HepG2 (cell line): ENCODE results near the gene TOP1. TPM values are rescaled to one million over a fixed set of nuclear protein-coding genes. Genes with fewer than 3 reads are reported as not detected.

Source experiments
- CBX1 ChIP-seq: IDR thresholded peaks from one replicate; pipeline ENCODE4 v1.6.1; 2016; ENCODE audit warnings: antibody characterized with exemption, low read depth
- FOSL2 ChIP-seq: sonication (generic); formaldehyde crosslinking; IDR thresholded peaks from 2 replicates; pipeline ENCODE4 v1.4.0; 2020; ENCODE audit warnings: missing genetic modification reagents
- FOXO1 ChIP-seq: sonication (generic); formaldehyde crosslinking; IDR thresholded peaks from 2 replicates; pipeline ENCODE4 v1.4.0; 2020; ENCODE audit warnings: missing genetic modification reagents
- HIVEP1 ChIP-seq: sonication (generic); formaldehyde crosslinking; IDR thresholded peaks from 2 replicates; pipeline ENCODE4 v1.4.0; 2020; ENCODE audit warnings: mild to moderate bottlenecking, missing genetic modification reagents
- HNF4A ChIP-seq: sonication (generic); formaldehyde crosslinking; IDR thresholded peaks from 2 replicates; pipeline ENCODE4 v1.4.0; 2020; ENCODE audit warnings: missing genetic modification reagents
- KAT7 ChIP-seq: IDR thresholded peaks from 2 replicates; pipeline ENCODE4 v1.6.1; 2018; ENCODE audit warnings: borderline replicate concordance, missing compliant biosample characterization
- KLF15 ChIP-seq: sonication (generic); formaldehyde crosslinking; IDR thresholded peaks from 2 replicates; pipeline ENCODE4 v1.8.1; 2023; ENCODE audit warnings: borderline replicate concordance, mild to moderate bottlenecking, inconsistent platforms, missing genetic modification reagents, mixed read lengths
- KLF16 ChIP-seq, 2 experiments: sonication (generic) in 1 of 2; formaldehyde crosslinking in 1 of 2; IDR thresholded peaks; 2 replicates each; pipeline versions ENCODE4 v1.6.1 to v1.8.0; 2016 to 2023; ENCODE audit warnings: missing genetic modification reagents in 2 of 2, missing compliant biosample characterization in 1 of 2
- MAFK ChIP-seq, 2 experiments: IDR thresholded peaks in 1 of 2; conservative IDR thresholded peaks in 1 of 2; 2 replicates each; pipeline ENCODE4 v1.6.1; 2011; ENCODE audit warnings: improper control_type of control experiment in 2 of 2, low read length in 2 of 2
- NR2F1 ChIP-seq, 2 experiments: fragments of 450-650 bp in 1 of 2; formaldehyde crosslinking in 1 of 2; IDR thresholded peaks; 2 replicates each; pipeline versions ENCODE4 v1.5.0 to v1.6.1; 2016 to 2020; ENCODE audit warnings: mild to moderate bottlenecking in 1 of 2, missing compliant biosample characterization in 1 of 2, missing genetic modification reagents in 1 of 2, moderate library complexity in 1 of 2
- PHF5A ChIP-seq: IDR thresholded peaks from one replicate; pipeline ENCODE4 v1.6.1; 2018; ENCODE audit warnings: low read depth, missing genetic modification reagents; ENCODE audit not compliant: unreplicated experiment
- RARA ChIP-seq: IDR thresholded peaks from 2 replicates; pipeline ENCODE4 v1.6.1; 2016; ENCODE audit warnings: missing genetic modification reagents, missing compliant biosample characterization
- RFX5 ChIP-seq: IDR thresholded peaks from 2 replicates; pipeline ENCODE4 v1.6.1; 2011; ENCODE audit warnings: low read depth, low read length, improper control_type of control experiment
- RXRB ChIP-seq: IDR thresholded peaks from 2 replicates; pipeline ENCODE4 v1.6.1; 2016; ENCODE audit warnings: borderline replicate concordance, missing genetic modification reagents, missing compliant biosample characterization
- SMAD1 ChIP-seq: sonication (generic); formaldehyde crosslinking; IDR thresholded peaks from 2 replicates; pipeline ENCODE4 v1.4.0; 2020; ENCODE audit warnings: missing genetic modification reagents, low read depth, mild to moderate bottlenecking, borderline replicate concordance
- TEAD3 ChIP-seq: optimal IDR thresholded peaks from 2 replicates; pipeline ENCODE3; 2016; ENCODE audit warnings: borderline replicate concordance
- ZNF367 ChIP-seq: sonication (generic); formaldehyde crosslinking; IDR thresholded peaks from 2 replicates; pipeline ENCODE4 v1.4.0; 2020; ENCODE audit warnings: missing genetic modification reagents, borderline replicate concordance
- ZNF460 ChIP-seq: sonication (generic); formaldehyde crosslinking; IDR thresholded peaks from 2 replicates; pipeline ENCODE4 v1.5.1; 2020; ENCODE audit warnings: missing genetic modification reagents, mild to moderate bottlenecking, borderline replicate concordance
- polyA plus RNA-seq, 8 experiments: library from polyadenylated mRNA; depleted of rRNA in 3 of 8; stranded (reverse) in 7 of 8; unstranded in 1 of 8; fragments of >200 nt; fragmentation: Illumina TruSeq in 4 of 8; extraction: Trizol in 4 of 8; gene quantifications; 2 replicates each; pipeline versions ENCODE4 v1.2.1 to v1.2.3, GENCODE V29; 2011 to 2016; ENCODE audit warnings: low read depth in 4 of 8, missing spikeins in 1 of 8, mixed read lengths in 1 of 8; ENCODE audit not compliant: insufficient read depth in 1 of 8
- total RNA-seq, 5 experiments: library from RNA; depleted of rRNA; stranded (reverse); fragments of >200 nt; fragmentation: Illumina TruSeq; extraction: Trizol; gene quantifications; 2 replicates each; pipeline ENCODE4 v1.2.3, GENCODE V29; 2016; ENCODE audit warnings: low read depth in 1 of 5
- TF ChIP-seq, protein P1 (sequence below): sonication (generic); formaldehyde crosslinking; IDR thresholded peaks from 2 replicates; pipeline ENCODE4 v1.5.0; 2020; ENCODE audit warnings: mild to moderate bottlenecking, missing genetic modification reagents
- TF ChIP-seq, protein P2 (sequence below): sonication (generic); formaldehyde crosslinking; IDR thresholded peaks from 2 replicates; pipeline ENCODE4 v1.5.0; 2020; ENCODE audit warnings: missing genetic modification reagents, mild to moderate bottlenecking, borderline replicate concordance
- TF ChIP-seq, protein P3 (sequence below): sonication (generic); formaldehyde crosslinking; IDR thresholded peaks from 2 replicates; pipeline ENCODE4 v1.4.0; 2020; ENCODE audit warnings: missing genetic modification reagents, low read depth, mild to moderate bottlenecking, borderline replicate concordance
- TF ChIP-seq, protein P4 (sequence below): fragments of 450-650 bp; IDR thresholded peaks from 2 replicates; pipeline ENCODE4 v1.6.1; 2017

TOP1 gene
- total and polyA plus RNA-seq, 2 of the 13 experiments (the other 11 are each of a cell fraction or from before 2014, with no cell fraction given) = 10.2 to 19.4 TPM

DNA sequence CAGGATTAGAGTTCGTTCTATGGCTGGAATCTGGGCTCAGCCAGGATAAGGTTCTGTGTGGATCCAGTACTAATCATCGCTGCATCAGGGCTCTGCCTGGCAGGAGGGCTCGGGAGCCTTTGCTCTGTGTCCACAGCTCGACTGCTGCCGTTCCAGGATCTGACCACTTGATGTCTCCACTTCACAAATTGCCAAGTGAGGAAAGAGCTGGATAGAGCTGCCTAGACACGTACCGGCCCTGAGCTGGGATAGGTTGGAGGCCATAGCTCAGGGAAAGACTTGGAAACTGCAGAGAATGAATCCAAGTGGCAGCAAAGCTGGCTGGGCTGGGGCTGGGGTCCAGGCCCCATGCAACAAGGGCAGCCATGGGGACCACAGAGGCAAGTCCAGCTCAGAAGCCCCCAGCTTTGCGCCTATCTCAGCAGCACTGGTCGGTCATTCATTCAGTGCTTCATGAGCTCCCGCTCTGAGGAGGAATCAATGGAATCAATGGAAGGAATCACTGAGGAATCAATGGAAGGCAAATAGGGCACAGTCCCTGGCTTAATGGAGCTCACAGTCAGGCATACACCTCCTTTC is 38.0 kb upstream of the TOP1 start (continued):
- TF ChIP-seq, protein P1, sequence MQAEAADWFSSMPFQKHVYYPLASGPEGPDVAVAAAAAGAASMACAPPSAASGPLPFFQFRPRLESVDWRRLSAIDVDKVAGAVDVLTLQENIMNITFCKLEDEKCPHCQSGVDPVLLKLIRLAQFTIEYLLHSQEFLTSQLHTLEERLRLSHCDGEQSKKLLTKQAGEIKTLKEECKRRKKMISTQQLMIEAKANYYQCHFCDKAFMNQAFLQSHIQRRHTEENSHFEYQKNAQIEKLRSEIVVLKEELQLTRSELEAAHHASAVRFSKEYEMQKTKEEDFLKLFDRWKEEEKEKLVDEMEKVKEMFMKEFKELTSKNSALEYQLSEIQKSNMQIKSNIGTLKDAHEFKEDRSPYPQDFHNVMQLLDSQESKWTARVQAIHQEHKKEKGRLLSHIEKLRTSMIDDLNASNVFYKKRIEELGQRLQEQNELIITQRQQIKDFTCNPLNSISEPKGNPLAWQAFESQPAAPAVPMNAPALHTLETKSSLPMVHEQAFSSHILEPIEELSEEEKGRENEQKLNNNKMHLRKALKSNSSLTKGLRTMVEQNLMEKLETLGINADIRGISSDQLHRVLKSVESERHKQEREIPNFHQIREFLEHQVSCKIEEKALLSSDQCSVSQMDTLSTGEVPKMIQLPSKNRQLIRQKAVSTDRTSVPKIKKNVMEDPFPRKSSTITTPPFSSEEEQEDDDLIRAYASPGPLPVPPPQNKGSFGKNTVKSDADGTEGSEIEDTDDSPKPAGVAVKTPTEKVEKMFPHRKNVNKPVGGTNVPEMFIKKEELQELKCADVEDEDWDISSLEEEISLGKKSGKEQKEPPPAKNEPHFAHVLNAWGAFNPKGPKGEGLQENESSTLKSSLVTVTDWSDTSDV = no peak
- TF ChIP-seq RARA (CRISPR knock-in tag) (peak; percentile 34; the same call in 1 of the 2 replicates), KAT7 (0 out of 2 replicates have a peak, but pooled peaks have one; percentile 53), CBX1 (peak; percentile 31), MAFK (conservative IDR thresholded peaks at IDR 0.05 in 1 of 2, IDR thresholded peaks at IDR 0.05 in 1 of 2; ENCODE audit: low read length in 2 of 2) (peak in 1 of 2 experiments; percentile 30; a peak in 1 of 4 replicates), PHF5A (CRISPR knock-in tag) (peak; percentile 92), KLF15 (no peak), KLF16 (CRISPR knock-in tag; IDR thresholded peaks at IDR 0.05) (peak in 1 of 2 experiments; percentile 86; a peak in 2 of 4 replicates), FOSL2 (CRISPR knock-in tag) (peak; percentile 68), SMAD1 (peak; percentile 72; the same call in 1 of the 2 replicates), FOXO1 (CRISPR knock-in tag) (peak; percentile 60), ZNF460 (CRISPR knock-in tag) (no peak), HIVEP1 (CRISPR knock-in tag) (0 out of 2 replicates have a peak, but pooled peaks have one; percentile 39), RFX5 (peak; percentile 46; the same call in 1 of the 2 replicates), HNF4A (CRISPR knock-in tag) (peak; percentile 20; the same call in 1 of the 2 replicates), ZNF367 (CRISPR knock-in tag) (no peak), RXRB (peak; percentile 34; the same call in 1 of the 2 replicates), TEAD3 (CRISPR knock-in tag) (peak; percentile 81), NR2F1 (CRISPR knock-in tag; IDR thresholded peaks at IDR 0.05) (no peak)
- TF ChIP-seq, protein P2, sequence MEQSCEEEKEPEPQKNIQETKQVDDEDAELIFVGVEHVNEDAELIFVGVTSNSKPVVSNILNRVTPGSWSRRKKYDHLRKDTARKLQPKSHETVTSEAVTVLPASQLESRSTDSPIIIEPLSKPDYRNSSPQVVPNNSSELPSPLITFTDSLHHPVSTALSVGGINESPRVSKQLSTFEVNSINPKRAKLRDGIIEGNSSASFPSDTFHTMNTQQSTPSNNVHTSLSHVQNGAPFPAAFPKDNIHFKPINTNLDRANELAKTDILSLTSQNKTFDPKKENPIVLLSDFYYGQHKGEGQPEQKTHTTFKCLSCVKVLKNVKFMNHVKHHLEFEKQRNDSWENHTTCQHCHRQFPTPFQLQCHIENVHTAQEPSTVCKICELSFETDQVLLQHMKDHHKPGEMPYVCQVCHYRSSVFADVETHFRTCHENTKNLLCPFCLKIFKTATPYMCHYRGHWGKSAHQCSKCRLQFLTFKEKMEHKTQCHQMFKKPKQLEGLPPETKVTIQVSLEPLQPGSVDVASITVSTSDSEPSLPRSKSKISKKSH = peak; percentile 89
- TF ChIP-seq, protein P3, sequence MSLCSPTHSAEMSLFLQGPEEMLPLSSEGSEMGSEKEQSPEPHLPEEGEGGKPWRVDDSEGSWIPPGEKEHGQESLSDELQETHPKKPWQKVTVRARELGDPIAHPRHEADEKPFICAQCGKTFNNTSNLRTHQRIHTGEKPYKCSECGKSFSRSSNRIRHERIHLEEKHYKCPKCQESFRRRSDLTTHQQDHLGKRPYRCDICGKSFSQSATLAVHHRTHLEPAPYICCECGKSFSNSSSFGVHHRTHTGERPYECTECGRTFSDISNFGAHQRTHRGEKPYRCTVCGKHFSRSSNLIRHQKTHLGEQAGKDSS (CRISPR knock-in tag) = peak; percentile 92; the same call in 1 of the 2 replicates
- TF ChIP-seq, protein P4, sequence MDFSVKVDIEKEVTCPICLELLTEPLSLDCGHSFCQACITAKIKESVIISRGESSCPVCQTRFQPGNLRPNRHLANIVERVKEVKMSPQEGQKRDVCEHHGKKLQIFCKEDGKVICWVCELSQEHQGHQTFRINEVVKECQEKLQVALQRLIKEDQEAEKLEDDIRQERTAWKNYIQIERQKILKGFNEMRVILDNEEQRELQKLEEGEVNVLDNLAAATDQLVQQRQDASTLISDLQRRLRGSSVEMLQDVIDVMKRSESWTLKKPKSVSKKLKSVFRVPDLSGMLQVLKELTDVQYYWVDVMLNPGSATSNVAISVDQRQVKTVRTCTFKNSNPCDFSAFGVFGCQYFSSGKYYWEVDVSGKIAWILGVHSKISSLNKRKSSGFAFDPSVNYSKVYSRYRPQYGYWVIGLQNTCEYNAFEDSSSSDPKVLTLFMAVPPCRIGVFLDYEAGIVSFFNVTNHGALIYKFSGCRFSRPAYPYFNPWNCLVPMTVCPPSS = no peak
